HG03108 (cell line): ENCODE measurements around the gene MPP3.
"Not testable (repeated sequence)": the region's sequence is repeated elsewhere in the genome, so short reads cannot be mapped to it uniquely, and the experiment has no call there.

Experiments used
- ATAC-seq: cut with Tn5 transposase; IDR thresholded peaks from one replicate; pipeline ENCODE4 v1.9.1; 2021; ENCODE audit warnings: moderate library complexity; ENCODE audit not compliant: unreplicated experiment

Gene MPP3

DNA sequence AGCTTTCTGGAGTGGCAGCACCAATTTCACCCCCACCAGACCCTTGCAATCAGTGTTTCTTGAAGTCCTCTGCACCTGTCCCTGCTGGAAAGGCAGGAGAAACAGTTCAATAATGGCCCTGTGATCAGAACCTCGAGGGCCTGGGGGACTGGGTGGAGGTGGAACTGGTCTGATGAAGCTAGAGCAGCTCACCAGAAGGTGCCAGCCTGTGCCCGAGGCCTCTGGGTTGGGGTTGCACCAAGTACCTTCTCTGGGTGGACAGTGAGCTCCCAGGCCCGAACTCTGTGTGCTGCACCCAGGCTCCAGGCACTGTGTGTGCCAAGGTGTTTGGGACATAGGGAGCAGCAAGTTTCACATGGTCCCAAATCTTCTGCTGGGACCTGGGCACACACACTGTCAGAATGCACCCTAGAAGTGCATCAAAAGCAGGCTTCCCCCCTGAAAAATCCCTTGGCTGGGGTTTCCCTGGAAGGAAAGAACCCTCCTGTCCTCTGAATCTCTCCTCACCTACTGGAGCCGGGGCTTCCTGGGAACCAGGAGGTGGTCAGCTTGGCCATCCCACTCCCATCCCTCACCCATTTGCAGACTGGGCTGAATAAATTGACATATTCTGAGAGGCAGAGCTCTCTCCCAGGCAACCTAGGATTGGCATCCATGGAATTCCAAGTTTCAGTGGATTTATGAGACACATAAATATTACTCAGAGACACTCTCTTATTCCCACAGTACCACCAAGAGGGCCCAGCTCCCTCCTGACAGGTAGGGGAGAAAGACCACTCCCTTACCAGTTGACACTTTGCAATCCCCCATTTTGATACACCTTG, 31.4 kb upstream of the MPP3 start:
- no peak for ATAC-seq

DNA sequence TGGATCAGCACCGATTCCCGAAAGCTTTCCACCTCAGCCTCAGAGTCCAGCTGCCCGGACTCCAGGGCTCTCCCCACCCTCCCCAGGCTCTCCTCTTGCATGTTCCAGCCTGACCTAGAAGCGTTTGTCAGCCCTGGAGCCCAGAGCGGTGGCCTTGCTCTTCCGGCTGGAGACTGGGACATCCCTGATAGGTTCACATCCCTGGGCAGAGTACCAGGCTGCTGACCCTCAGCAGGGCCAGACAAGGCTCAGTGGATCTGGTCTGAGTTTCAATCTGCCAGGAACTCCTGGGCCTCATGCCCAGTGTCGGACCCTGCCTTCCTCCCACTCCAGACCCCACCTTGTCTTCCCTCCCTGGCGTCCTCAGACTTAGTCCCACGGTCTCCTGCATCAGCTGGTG, 29.0 kb upstream of the MPP3 start:
- no peak for ATAC-seq

DNA sequence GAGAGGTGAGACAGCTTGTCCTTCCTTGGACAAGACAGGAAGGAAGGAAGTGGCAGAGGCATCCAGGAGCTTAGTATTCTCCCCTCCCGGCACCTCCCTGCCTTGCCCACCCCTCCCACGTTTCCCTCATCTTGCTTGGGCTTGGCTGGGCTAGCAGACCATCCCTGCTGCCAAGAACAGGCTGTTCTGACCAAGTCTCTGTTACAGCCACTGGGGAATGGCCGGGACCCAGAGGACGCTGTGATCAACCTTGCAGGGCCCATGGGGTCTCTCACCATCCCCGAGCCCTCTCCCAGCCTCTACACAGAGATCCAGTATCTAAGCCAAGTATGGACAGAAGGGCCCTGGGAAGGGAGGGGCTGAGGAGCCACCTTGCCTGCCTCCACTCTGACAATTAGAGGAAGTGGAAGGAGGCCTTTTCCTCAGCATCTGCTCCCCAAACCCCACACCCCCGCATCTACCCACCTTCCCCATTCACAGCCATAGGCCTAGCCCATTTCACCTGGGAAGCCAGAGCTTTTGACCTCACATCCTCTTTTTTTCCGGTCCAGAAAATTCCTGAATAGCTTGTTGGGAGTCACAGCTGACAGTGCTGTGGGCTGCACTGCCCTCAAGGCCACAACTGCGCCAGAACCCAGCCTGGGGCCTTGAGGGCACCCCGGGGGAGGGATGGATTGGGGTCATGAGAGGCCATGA, 28.1 kb upstream of the MPP3 start:
- no peak for ATAC-seq

DNA sequence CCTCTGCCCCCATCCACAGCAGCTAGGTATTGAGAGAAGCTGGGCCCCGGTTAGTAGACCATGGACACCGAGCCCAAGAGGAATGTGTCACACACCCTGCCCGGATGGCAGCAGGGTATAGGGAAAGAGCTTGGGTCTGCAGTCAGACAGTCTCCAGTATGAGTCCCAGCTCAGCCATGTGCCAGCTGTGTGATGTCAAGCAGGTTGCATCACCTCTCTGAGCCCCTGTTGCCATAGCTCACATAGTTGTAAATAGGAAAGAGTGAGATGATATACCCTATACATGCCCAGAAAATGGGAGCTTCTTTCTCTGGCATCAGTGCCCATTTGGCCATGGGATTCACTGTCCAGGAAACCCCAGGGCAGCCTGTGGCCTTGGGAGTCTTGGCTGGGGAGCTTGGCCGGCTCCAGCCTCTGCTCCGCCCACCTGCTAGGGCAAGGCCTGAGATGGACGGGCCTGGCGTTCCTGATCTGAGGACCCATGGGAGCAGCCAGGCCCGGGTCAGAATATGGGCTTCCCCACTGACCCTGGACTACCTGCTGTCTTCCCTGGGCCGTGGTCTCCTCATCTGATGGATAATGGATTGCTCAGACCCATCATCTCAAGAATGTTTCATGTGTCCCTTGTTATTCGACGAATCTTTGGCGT, 27.3 kb upstream of the MPP3 start:
- no peak for ATAC-seq

DNA sequence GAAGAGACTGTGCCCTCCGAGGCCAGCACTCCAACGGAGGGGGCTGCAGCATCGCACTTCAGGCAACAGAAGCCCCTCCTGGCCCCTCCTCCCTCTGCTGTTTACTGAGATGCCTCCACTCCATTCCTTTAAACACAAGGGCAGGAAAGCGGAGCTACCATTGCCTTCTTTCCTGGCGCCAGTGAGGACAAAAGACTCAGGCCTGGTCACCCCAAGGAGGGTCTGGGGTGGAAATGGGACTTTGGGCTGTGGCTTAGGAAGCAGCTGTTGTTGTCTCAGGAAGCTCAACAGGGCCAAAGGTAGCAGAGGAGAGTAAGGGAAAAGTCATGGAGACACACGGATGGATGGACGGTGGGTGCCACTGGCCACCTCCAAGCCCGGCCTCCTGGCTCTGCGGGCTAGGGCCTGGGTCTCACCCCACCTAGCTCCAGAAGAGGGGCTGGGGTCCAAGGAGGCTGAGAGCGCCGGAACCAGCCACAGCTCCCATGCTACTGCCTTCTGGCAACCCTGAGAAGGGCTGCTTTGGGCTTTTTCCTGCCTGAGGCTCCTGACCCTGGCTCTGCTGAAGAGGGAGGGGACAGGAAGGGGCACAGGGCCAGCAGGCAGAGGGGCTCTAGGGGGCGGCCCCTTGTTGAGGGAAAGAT, 25.1 kb upstream of the MPP3 start:
- ATAC-seq: no peak

DNA sequence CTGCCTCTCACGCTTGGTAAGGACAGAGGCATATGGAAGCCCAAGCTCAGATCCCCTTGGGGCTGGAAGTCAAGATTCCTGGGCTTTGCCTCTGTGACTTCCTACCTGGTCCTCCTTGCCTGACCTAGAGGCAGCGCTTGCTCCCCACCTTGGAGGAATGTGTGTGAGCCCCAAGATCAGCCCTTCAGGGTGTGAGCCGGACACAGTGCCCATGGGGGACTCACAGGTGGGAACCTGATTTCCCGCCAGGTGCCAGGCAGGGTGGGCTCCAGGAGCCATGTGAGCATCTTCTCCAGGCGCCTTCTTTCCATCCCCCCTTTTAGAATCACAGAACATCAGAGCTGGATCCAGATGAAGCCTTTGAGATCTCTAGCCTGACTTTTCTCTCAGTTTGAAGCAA, 24.2 kb upstream of the MPP3 start:
- no peak for ATAC-seq

DNA sequence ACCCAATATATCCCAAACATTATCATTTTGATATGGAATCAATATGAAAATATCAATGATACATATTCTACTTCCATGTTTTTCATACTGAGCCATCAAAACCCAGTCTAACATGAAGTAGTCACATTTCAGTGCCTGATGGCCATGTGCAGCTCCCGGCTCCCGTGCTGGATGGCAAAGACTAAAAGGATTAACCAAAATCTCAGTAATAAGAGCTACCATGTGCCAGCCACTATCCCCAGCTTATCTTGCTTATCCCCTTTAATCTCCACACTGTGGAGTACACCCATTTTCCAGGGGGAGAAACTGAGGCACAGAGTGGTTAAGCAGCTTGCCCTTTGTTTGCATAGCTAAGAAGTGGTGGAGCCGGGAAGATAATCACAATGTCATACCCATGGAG, 23.2 kb upstream of the MPP3 start:
- no peak for ATAC-seq

DNA sequence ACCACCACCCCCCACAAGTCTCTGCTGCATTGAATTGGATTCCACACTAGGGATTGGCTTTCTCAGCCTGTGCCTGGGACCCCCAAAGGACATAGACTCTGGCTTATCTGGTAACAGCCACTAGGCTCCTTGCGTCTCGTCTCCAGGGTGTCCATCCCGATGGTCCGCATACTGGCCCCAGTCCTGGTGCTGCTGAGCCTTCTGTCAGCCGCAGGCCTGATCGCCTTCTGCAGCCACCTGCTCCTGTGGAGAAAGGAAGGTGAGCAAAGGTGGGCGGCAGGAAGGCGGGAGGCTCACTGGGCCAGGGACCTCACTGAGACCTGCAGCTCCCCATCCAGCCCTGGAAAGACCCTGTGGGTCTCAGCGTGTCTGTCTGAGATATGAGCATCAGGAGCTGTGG, 22.1 kb upstream of the MPP3 start:
- ATAC-seq: no peak

DNA sequence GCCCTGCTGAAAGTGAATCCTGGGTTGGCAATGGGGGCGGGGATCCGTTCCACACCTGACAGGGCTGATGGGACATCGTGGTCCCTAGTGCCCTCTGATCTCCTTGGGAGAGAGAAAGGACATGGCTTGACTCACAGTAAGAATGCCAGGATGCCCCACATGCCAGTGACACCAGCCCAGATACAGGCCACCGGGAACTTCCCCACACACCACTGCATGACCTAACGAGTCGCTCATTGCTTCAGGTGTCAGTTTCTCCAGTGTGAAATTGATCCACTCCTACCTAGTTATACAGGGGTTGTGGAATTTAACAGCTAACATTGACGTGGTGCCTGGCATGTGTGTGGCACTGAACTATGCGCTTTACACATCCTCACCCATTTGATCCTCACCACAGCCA, 21.6 kb upstream of the MPP3 start:
- ATAC-seq: no peak

DNA sequence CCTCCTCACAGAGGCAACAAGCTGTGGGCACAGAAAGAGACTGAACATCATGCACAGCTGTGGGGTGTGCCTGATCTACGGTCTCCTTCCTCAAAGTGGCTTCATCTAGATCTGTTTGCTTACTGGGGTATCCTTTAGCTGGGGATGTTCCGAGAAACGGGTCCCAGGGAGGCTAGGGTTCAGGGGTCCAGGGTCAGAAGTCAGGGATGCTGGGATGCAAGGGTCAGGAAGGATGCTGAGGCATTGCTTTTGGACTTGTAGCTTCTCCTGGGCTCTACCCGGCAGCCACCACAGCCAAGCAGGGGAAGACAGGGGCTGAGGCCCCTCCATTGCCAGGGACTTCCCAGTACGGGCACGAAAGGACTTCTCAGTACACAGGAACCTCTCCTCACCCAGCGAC, 20.6 kb upstream of the MPP3 start:
- no peak for ATAC-seq

DNA sequence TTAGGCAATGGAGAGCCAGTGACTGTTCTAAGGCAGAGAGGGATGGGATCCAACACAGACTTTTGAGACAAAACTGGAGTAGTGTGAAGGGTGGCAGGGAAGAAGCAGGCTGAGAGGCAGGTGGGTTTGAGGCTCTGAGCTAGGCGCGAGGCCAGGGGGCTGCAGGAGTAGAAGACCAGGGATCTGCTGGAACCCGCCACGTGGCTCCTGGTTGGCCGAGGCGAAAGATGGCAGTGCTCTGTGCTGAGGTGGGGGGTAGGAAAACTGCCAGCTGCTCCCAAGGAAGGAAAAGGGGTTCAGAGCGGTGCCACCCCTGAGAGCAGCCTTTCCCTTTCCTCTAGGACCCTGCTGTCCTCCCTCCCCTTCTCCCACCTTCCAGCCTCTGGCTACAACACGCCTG, 19.6 kb upstream of the MPP3 start:
- no peak for ATAC-seq

DNA sequence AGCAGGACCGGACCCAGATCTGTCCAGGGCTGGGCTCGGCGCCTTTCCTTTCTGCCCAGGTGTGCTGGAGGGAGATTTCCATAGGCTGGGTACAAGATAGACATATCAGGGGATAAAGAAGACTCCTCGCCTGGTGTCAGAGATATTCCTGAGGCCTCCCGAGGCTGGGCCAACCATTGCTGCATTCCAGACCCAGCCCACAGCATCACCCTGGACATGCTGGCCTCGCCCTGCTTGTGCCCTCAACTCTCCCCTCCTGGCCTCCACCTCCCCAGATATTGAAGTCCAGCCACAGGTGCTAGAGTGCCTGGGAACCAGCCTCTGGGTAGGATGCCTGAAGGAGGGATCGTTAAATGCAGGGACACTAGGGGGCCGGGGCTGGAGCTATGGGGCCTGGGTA, 16.2 kb upstream of the MPP3 start:
- ATAC-seq: no peak

DNA sequence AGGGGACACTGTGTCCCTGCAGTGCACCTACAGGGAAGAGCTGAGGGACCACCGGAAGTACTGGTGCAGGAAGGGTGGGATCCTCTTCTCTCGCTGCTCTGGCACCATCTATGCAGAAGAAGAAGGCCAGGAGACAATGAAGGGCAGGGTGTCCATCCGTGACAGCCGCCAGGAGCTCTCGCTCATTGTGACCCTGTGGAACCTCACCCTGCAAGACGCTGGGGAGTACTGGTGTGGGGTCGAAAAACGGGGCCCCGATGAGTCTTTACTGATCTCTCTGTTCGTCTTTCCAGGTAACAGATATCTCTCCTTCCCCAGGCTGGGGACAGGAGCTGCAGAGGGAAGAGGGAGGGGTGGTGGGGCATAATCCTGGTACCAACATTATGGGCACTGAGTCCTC, 15.7 kb upstream of the MPP3 start:
- no peak for ATAC-seq

DNA sequence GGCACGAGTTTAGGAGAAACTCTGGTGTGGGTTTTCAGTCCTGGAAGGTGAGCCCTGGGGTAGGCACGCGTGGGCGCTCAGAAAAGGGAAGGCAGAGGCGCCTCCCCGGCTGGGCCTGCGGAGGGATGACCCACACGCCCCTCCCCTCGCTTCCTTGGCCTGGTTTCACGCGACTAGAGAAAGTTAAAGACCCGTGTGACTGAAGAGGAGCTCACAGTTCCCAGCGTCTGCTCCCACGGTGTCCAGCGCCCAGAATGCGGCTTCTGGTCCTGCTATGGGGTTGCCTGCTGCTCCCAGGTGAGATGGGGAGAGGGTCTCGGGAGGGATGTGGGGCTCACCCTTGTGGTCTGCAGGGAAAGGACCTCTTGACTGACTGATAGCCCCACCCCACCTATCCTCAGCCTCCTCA, 14.0 kb upstream of the MPP3 start, which contains the start of gene CD300LG:
TSS of gene CD300LG (plus strand) at position 214 of the 409 bp plus-strand sequence. CDS start at position 255, 41 bp downstream.
- no peak for ATAC-seq

DNA sequence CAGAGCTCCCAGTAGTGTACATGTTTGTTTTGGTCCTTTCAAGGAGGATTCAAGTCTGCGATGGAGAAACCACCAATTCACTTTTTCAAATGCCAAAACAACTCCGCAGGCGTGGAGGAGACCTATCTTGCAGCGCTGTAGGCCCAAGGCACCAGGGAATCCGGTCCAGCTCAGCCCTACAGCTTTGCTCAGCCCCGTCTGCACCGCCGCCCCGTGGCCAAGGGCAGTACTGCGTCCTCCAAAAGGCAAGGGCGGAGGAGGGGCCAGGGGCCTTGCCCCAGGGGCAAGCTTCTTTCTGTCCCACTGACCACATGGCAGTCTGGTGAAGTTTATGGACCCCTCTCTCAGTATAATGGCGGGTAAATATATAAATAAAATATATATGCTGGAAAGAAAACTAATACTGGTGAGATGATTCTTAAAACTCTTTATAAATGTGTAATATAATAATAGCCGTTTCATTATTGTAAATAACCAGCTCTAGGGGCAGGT, 13.3 kb upstream of the MPP3 start:
- ATAC-seq: no peak

DNA sequence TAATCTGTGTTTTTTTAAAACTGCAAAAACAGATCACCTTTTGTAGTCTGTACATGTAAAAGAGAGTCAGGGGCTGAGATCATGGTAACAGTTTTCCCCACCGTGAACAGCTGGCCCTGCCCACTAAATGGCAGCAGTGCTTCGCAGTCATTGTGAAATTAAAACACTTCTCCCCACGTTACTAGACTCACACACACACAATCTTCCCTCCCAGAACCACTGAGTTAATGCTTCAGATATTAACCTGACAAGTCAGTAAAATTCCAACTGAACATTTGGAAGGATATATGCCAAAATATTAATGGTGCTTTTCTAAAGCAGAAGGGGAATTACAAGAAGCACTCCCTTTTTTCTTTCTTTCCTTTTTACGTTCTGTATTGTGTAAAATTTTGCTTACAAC, 12.8 kb upstream of the MPP3 start:
- no peak for ATAC-seq

DNA sequence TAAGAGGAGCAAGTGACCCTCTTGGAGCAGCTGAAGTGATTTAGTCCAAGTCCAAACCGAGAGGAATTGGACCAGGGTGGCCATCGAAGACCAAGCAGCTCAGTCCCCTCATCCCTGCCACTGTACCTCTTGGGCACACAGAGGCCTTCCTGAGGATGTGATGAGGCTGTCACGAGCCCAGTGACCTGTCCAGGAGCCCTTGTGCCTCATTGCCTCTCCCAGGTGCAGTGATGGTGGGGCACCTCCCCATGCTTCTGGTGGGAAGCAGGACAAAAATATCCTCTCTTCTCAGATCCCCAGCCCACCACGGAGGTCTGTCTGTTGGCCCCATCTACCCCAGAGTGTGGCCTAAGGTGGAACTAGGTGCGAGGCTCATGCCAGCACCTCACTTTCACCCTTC, 11.3 kb upstream of the MPP3 start:
- ATAC-seq: no peak

DNA sequence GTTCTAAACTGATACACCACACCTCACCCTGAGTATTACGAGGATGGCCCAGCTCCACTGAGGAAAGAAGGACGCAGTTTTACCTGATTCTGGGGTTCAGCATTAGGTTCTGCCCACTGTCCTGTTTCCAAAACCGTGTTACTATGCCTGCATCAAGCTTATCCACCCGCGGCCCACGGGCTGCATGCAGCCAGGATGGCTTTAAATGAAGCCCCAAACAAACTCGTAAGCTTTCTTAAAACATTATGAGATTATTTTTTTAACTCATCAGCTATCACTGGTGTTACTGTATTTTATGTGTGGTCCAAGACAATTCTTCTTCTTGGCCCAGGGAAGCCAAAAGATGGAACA, 10.0 kb upstream of the MPP3 start:
- no peak for ATAC-seq

DNA sequence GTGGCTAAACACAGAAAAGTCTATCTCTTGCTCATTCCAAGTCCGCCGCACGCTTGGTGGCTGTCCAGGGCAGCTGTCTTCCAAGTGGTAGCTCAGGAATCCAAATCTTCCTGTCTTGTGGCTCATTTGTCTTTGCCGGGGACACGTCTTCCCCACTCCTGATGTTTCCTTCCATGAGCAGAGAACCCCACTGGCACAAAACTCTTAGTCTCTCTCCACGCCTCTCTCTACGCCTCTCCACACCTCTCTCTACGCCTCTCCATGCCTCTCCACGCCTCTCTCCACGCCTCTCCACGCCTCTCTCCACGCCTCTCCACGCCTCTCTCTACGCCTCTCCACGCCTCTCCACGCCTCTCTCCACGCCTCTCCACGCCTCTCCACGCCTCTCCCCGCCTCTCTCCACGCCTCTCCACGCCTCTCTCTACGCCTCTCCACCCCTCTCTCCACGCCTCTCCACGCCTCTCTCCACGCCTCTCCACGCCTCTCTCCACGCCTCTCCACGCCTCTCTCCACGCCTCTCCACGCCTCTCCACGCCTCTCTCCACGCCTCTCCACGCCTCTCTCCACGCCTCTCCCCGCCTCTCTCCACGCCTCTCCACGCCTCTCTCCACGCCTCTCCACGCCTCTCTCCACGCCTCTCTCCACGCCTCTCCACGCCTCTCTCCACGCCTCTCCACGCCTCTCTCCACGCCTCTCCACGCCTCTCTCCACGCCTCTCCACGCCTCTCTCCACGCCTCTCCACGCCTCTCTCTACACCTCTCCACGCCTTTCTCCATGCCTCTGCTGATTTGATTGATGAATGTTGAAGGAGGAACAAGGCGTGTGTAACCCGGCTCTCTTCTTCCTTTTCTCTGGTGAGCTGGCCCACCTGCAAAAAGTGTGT, 9.4 kb upstream of the MPP3 start:
- not testable (repeated sequence) for ATAC-seq

DNA sequence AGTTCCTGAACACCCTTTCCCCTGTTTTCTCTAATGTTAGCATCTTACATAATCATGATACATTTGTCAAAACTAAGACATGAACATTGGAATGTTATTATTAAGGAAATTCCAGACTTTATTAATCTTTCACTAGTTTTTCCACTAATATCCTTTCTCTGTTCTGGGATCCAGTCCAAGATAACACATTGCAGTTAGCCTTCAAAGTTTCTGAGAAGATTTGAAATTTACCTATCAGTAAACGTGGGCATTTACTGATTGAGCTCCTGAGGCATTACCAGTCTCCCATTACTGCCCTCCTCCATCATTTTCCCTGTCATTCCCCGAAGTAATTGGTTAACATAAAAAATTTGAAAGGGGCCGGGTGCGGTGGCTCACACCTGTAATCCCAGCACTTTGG, 8.3 kb upstream of the MPP3 start:
- no peak for ATAC-seq
